Ascending aorta (tissue), 2 donors: ENCODE data around the gene SLC18A2. TPM values are rescaled to one million over a fixed set of nuclear protein-coding genes. Genes with fewer than 3 reads are reported as not detected.

Experiments
- DNase-seq, 2 donors: peaks; one replicate each; pipeline ENCODE4 v3.0.0-alpha.2; 2019; ENCODE audit warnings: low spot score in 2 of 2
- H3K27ac ChIP-seq, 2 donors: fragments of 200-600 bp; sonication (generic); one replicate each; pipeline ENCODE4 v1.5.1; 2016 to 2017; ENCODE audit warnings: mild to moderate bottlenecking in 1 of 2
- H3K27me3 ChIP-seq: fragments of 200-600 bp; sonication (generic); one replicate; pipeline ENCODE4 v1.5.1; 2017
- H3K36me3 ChIP-seq, 2 donors: fragments of 200-600 bp; sonication (generic); one replicate each; pipeline ENCODE4 v1.5.1; 2016
- H3K4me1 ChIP-seq, 2 donors: fragments of 200-600 bp; sonication (generic); one replicate each; pipeline ENCODE4 v1.5.1; 2016 to 2017; ENCODE audit warnings: mild to moderate bottlenecking in 1 of 2
- H3K4me3 ChIP-seq, 2 donors: fragments of 200-600 bp; sonication (generic); one replicate each; pipeline ENCODE4 v1.5.1; 2016 to 2017; ENCODE audit warnings: mild to moderate bottlenecking in 1 of 2
- H3K9me3 ChIP-seq, 2 donors: fragments of 200-600 bp; sonication (generic); one replicate each; pipeline ENCODE4 v1.5.1; 2016
- intact Hi-C: fragments of 100-400 bp; cut with DNase I; formaldehyde crosslinking; loops from one replicate; pipeline ENCODE4 v1.15.1; 2023
- total RNA-seq: library from RNA; depleted of rRNA; stranded (reverse); fragments of >200 nt; gene quantifications from one replicate; pipeline ENCODE4 v1.1.0, GENCODE V29; 2016
- TF ChIP-seq, protein P1 (sequence below), 3 experiments: fragments of 200-600 bp in 2 of 3; fragments of 450-650 bp in 1 of 3; sonication (generic) in 2 of 3; IDR thresholded peaks; one replicate each; pipeline ENCODE4 v1.5.1; 2016 to 2019; ENCODE audit warnings: antibody characterized with exemption in 3 of 3, mild to moderate bottlenecking in 1 of 3, moderate library complexity in 1 of 3

SLC18A2 gene
- total RNA-seq, 1 donor from 2014 or later, result not detected

- no peaks in the 10 kb centered on the region for H3K4me1 ChIP-seq
- H3K4me3 ChIP-seq, result no peak overlapping the region
- intact Hi-C loops, result no loop called here
- TF ChIP-seq, protein P1, sequence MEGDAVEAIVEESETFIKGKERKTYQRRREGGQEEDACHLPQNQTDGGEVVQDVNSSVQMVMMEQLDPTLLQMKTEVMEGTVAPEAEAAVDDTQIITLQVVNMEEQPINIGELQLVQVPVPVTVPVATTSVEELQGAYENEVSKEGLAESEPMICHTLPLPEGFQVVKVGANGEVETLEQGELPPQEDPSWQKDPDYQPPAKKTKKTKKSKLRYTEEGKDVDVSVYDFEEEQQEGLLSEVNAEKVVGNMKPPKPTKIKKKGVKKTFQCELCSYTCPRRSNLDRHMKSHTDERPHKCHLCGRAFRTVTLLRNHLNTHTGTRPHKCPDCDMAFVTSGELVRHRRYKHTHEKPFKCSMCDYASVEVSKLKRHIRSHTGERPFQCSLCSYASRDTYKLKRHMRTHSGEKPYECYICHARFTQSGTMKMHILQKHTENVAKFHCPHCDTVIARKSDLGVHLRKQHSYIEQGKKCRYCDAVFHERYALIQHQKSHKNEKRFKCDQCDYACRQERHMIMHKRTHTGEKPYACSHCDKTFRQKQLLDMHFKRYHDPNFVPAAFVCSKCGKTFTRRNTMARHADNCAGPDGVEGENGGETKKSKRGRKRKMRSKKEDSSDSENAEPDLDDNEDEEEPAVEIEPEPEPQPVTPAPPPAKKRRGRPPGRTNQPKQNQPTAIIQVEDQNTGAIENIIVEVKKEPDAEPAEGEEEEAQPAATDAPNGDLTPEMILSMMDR (IDR thresholded peaks at IDR 0.05), result no peak
- H3K9me3 ChIP-seq, result no peaks in the 10 kb centered on the region
- no peaks in the 10 kb centered on the region for H3K27me3 ChIP-seq
- no peaks in the 10 kb centered on the region for H3K36me3 ChIP-seq
- no peak for DNase-seq
- H3K27ac ChIP-seq, result no peak overlapping the region
These were observed 14.1 kb downstream of the SLC18A2 start for GRCh38 chr10:117254774-117255735.

- TF ChIP-seq, protein P1 (IDR thresholded peaks at IDR 0.05), result no peak
- no peak for DNase-seq
- Histone ChIP-seq H3K36me3 (no peaks in the 10 kb centered on the region), H3K4me3 (no peak overlapping the region), H3K9me3 (no peaks in the 10 kb centered on the region), H3K27ac (no peak overlapping the region), H3K27me3 (no peaks in the 10 kb centered on the region), H3K4me1 (no peaks in the 10 kb centered on the region)
- intact Hi-C loops, result no loop called here
These were observed 15.0 kb downstream of the SLC18A2 start for GRCh38 chr10:117255835-117256460.

DNA sequence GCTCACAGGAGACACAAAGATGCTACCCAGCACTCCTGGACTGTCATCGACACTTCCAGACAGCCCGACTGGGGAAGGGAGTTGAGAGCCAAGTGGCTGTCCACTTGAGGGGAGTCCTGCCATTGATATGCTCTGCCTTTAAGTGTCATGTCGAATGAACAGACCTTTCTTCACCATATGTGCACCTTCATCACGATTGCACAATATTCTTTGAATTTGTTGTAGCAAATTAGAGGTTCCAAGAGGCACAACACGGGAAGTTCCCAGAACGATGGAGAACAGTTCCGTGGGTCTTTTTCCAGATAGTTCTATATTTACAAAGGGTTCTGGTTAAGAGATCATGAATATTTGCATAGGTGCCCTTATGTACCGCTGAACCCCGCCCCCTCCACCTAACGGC lies 16.0 kb downstream of the SLC18A2 start:
- H3K36me3 ChIP-seq, result no peaks in the 10 kb centered on the region
- intact Hi-C loops, result no loop called here
- H3K27ac ChIP-seq, result no peak overlapping the region
- no peak for DNase-seq
- no peak overlapping the region for H3K4me3 ChIP-seq
- H3K9me3 ChIP-seq, result no peaks in the 10 kb centered on the region
- no peaks in the 10 kb centered on the region for H3K27me3 ChIP-seq
- TF ChIP-seq, protein P1 (IDR thresholded peaks at IDR 0.05), result no peak
- no peaks in the 10 kb centered on the region for H3K4me1 ChIP-seq

DNA sequence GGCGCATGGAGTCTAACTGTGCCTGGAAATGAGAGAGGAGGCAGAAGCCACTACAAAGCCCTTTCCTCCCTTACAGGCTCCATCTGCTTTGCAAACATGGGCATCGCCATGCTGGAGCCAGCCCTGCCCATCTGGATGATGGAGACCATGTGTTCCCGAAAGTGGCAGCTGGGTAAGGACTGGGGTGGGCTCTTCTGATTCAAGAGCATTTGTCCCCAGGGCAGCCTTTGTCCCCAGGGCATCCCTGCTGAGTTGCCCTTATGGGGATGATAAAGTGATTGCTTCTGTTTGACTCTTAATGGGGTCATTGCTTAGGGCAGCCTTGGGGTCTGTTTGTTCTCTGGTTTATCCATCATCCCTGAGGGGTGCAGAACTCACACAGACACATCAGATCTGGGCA lies 16.8 kb downstream of the SLC18A2 start:
- no peak overlapping the region for H3K27ac ChIP-seq
- no peaks in the 10 kb centered on the region for H3K36me3 ChIP-seq
- TF ChIP-seq, protein P1 (IDR thresholded peaks at IDR 0.05), result no peak
- no peaks in the 10 kb centered on the region for H3K27me3 ChIP-seq
- H3K4me3 ChIP-seq, result no peak overlapping the region
- no peaks in the 10 kb centered on the region for H3K9me3 ChIP-seq
- intact Hi-C loops, result no loop called here
- DNase-seq, result no peak
- H3K4me1 ChIP-seq, result no peaks in the 10 kb centered on the region

- H3K36me3 ChIP-seq, result no peaks in the 10 kb centered on the region
- no peak overlapping the region for H3K4me3 ChIP-seq
- H3K9me3 ChIP-seq, result no peaks in the 10 kb centered on the region
- H3K27me3 ChIP-seq, result no peaks in the 10 kb centered on the region
- no peak overlapping the region for H3K27ac ChIP-seq
- no peaks in the 10 kb centered on the region for H3K4me1 ChIP-seq
- DNase-seq, result no peak
- intact Hi-C loops, result no loop called here
- TF ChIP-seq, protein P1 (IDR thresholded peaks at IDR 0.05), result no peak
These were observed 18.4 kb downstream of the SLC18A2 start for GRCh38 chr10:117259279-117259678.
